GOT3 (cell line): Measurements from ENCODE around the gene MPPED1.

Source experiments
- DNase-seq: peaks from one replicate; lab custom pipeline; 2025; ENCODE audit warnings: mixed read lengths; lab: John Stamatoyannopoulos, UW

The MPPED1 gene

DNA sequence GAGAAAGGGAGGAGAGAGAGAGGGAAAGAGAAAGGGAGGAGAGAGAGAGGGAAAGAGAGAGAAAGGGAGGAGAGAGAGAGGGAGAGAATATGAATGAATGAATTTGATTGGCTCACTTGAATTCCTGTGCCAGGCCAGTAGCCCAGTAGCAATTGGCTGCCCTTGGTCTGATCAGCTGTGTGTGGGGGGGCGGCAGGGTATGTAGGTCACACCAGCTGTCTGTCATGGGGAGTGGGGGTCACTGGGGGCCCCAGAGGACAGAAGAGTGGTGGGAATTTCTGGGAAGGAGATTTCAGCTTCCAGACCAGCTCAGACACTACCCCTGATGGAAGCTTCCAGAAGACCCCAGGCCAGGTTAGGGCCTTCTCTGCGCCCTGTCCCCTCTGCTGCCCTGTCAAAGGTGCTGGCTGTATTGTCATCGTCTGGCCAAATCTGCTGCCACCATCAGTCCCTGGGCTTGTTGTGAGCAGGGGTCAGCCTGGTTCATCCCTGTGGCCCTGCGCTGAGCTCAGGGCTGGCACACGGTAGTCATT is 21.1 kb downstream of the MPPED1 start:
- no peak for DNase-seq

DNA sequence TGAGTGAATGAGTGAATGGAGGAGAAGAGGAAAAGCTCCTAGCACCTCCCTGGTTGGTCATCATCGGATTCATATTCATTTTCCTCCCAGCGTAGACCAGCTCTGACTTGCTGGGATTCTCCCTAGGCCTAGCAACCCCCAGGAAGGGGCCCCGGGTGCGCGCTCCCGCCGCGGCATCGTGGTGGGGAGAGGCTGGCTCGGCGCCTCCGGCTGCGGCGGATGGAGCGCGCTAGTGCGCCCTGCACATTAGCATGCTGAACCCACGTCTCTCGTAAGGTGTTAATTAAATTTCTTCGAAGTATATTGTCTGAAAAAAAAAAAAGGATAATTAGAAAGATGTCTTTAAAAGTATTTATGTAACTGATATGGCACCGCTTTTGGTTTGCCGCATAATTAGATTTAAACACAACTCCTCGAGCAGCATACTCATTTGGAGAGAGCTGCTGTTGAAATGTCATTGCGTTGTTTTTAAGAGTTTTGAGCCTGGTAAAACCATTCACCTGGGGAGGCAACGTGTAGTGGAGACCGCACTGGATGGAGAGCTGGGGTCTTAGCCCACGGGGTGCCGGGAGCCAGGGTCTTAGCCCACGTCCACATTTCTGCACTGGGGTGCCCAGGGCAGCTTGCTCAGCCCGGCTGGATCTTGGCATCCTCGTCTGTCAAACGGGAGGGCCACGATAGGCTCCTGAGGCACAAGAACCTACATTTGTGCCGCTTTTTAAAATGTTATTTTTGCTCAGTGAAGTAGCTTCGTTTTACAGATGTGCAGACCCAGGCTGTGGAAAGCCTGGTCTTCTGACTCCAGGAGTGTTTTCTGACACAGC is 21.8 kb downstream of the MPPED1 start:
- no peak for DNase-seq

DNA sequence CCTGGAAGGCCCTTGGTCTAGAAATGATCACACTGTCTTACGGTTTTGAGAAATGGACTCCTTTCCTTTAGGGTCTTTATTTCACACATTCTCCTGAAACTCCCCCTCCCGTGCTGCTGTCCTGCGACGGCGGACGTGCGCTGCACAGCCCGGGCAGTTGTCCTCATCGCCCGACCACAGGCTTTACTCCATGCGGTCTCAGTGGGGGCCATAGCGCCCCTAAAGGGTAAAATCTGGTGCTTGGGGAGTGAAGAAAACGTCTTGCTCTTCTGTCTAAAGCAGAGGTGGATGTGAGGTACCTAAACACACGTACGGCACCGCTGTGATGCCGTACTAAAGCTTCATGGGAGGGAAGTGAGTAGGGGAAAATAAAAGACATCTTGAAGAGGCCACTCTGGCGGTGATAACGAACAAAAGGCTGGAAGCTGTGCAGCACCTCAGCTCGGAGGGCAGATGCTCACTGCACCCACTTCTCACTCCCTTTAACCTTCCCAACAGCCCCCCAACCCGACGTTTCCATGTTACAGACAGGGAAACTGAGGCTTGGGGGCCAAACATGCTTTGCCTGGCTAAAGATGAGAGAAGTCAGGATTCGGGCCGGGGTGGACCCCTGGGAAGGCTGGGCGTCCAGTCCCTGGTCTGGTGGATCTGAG is 22.6 kb downstream of the MPPED1 start:
- no peak for DNase-seq

DNA sequence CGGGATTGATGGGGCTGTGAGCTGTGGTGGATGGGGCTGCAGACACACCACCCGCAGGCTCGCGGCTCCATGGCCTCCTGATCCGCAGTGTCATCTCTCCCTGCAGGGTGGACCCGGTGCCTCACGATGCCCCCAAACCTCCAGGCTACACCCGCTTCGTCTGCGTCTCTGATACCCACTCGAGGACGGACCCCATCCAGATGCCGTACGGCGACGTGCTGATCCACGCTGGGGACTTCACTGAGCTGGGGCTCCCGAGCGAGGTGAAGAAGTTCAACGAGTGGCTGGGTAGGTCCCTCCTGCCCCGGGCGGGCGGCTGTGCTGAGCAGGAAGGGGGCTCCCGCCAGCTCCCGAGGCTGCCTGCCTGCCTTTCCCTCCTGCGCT is 23.1 kb downstream of the MPPED1 start:
- DNase-seq, result no peak

DNA sequence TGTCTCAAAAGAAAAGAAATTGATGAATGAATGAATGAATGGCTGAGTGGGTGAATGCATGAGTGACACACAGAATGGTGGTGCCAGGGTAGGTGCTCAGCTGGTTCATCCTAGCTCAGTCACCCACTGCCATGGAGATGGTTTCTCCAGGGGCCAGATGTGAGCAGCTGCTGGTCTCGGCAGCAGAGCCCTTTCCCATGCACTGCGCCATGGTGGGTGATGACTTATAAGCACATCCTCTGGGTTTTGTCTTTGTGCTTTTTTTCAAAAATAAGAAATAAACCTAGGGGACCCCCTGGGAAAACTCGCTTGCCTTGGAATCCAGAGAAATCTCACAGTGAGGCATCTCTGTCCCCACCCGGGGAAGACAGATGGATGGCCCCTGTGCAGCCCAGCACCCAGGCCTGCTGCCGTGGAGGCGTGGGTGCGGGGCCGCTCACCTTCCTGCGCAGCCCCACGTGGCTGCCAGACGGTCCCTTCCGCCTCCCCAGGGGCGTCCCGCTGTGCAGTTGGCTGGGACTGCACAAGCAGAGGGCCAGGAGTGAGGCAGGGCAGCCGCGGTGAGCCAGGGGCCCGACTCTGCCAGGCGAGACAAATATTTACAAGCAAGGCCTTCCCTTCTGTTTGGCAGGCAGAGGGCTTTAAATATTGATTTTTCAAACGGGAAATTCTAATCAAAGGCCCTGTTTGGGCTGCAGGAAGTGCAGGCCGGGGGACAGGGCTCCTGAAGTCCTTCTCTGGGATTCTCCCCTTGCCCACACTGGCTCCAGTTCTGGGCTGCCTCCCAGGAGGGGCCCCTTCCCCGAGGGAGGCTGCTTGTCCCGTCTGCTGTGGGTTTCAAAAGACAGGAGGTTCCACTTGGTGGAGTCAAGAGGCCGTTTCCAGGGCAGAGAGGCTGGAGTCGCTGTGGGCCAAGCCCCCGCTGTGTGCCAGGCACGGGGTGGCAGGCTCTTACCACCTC is 24.3 kb downstream of the MPPED1 start:
- DNase-seq, result no peak

DNA sequence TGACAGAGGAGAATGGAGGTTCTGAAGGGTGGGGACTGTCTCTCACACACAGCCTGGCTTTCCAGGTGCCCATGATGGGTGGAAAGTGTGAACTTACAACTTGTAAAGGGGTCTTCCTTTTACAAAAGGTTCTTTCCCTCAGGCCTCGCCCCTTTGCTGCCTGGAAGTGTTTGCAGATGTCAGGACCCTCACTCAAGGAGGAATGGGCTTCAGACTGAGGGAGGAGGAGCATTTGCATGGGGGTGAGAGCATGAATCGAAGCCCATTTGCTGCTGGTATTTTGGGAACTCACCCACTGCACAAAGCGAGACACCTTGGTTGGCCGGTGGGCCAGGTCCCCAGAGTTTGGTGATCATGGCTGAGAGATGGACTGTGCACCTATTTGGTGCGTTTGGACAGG is 25.1 kb downstream of the MPPED1 start:
- no peak for DNase-seq

DNA sequence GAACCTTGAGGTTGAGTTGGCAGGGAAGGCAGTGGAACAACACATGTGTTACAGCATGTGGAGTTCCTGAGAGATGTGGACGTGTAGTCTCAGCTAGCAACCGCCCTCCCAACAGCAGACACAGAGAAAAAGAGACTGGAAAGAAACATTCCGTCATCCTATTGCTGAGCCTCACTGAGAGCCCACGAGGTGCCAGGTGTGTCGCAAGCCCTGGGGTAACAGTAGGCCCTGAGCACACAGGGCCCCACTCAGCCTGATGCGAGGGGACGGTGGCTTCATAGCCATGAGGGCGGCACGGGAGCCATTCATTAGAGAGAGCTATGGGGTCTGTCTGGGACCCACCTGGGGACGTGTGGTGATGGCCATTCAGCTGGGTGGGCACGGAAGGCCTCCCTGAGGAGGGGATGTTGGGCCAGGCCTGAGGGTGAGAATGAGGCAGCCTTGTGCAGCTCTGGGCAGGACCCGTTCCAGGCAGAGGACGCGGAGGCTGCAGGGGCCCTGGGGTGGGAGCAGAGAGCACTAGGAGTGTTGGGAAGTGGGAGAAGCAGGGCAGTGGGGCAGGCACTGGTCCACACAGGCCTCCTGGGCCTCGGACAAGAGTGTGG is 26.2 kb downstream of the MPPED1 start:
- DNase-seq, result no peak

DNA sequence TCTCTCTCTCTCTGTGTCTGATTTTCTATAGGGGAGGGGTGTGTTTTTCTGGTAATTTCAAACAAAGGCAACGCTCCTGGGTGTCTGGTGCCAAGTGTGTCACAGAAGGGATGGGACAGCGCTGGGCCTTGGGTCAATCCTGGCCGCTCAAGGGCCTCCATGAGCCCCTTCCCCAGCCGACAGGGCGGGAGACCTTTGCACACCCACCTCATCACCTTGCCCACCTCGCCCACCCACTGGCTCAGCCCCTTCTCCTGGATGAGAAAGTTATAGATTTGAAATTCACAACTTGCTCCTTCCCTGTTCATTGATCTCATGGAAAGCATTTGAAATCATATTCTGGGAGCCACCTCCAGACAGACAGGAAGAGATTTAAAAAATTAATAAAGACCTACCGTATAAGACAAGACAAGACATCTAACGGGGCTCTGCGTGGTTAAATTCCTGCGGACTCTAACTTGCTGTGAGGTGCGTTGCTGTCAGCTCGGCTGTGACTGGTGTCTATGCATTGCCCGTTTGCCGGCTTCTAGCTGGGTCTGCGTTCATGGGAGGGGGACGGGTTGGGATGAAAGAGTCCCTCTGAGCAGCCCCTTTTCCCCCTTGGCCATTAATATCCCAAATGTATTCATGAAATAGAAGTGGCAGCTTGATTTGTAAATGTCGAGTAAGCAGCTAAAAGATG is 27.0 kb downstream of the MPPED1 start:
- no peak for DNase-seq

DNA sequence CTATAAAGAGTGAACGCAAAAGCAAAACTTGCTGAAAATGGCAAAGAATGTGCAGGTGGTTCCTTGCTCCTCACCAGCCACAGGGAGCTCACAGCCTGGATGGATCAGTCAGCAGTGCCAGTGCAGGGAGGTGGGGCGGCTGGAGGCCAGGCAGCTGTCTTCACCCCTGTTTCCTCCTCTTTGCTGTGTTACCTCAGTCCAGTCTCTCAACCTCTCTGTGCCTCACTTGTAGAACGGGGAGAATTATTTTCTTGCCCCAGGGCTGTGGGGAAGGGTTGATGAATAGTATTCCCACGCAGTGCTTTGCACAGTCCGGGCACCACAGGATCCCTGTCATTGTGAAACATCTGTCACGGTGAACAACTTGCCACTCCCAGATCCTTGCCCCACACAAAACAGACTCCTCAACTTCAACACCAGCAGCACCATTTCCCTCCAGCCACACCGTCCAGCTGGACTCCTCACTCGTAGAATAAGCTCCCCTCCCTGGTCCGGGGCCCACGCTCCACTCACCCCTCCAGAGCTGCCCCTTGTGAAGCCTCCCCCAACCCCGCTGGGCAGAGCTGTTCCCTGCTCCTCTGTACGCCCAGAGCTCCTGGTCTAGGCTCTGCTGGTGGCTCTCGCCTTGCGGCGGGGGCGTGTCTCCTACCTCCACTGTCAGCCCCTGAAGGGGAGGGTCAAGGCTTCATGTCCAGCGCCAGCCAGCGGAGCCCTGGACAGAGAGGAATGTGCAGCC is 27.7 kb downstream of the MPPED1 start:
- DNase-seq, result no peak

DNA sequence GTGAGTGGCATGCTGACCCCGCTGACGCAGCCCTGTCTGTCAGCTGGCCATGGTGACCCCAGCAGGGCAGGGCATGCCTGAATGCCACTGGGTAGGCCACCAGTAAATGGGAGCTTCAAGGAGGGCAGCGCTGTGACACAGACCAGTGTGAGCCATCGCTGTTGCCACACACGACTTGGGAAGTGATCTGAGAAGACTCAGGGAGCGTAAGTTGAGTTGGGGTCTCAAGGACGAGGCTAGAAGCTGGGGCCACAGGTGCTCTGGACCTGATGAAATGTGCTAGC is 28.2 kb downstream of the MPPED1 start:
- no peak for DNase-seq

DNA sequence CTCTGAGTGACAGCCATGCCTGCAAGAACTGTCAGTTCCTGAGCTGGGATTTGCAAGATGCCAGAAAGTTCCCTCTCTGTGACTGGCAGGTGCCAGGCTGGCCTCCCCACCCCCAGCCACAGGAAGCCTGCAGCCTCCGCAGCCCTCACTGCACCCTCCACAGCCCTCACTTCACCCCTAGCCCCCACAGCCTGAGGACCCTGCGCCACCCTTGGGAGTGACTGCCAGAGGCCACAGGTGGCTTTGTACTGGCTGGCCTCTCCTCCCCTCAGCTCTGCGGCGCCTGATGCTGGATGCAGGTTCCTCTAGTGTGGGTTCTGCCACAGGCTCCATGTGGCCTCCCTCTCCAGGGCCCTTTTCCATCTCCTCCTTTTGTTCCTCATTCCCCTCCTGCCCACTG is 28.7 kb downstream of the MPPED1 start:
- no peak for DNase-seq

DNA sequence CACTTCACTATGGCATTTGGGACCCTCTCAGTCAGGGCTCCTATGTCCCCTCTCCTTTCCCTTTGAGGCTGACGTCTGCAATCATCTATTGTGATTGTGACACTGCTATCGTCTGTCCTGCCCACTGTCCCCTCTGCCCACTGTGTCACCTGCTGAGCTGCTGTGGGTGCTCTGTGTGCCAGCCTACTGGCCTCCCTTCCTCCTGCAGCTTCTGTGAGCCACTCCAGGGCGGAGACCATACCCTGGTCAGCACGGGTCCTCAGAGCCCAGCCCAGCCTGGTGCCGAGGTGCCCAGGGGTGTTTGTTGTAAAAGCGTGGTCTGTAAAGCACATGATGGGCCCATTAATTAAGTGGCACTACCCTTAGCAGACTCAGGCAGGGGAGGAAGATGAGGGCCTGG is 29.4 kb downstream of the MPPED1 start:
- DNase-seq, result no peak

DNA sequence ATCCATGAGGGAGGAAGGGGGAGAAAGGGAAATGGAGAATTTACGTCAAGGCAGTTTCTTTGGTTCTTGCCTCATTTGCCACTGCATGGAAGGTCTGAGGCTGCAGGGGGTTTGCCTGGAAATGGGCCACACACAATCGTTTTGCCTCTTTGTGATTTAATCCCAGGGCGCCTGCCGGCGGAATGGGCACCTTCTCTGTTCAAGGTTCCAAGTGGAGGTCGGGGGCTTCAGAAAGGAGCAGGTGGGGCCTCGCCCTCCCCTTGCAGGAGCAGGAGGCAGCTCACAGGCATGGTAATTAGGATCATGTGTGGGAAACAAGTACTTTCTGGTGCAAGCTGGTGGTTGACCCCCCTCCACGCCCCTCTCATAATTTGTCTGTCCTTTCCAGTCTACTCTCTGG is 29.9 kb downstream of the MPPED1 start:
- no peak for DNase-seq

DNA sequence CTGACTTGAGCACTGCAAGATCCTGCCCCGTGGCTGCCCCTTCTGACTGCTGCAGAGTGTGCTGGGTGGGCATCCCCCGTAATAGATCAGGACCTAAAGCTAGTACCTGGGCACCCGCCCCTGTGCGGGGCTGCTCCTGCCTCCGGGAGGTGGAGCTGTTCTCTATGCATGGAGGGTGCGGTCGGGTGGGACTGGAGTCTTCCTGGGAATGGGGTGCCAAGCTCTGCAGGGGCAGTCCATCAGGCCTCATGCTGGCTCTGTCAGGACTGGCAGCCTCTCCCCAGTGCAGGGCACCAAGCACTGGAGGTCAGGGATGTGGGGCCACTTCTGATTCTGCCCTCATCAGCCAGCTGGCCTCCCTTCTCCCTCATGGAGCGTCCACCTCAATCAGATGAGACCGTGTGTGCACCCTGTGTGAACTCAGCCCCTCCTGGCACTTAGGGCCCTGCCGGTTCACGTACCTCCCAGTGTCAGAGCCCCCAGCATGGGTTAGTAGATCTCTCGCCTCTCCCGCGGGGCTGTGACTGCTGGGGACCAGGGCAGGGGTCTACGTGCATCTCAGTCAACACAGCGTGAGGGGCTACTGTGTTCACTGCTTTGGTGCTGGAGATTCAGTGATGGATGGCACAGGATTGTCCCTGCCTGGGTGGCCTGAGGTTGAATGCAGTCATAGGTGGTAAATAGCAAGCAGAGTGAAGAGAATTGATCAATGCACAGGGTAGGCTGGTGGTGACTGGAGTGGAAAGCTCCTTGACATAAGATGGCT is 30.8 kb downstream of the MPPED1 start:
- no peak for DNase-seq

DNA sequence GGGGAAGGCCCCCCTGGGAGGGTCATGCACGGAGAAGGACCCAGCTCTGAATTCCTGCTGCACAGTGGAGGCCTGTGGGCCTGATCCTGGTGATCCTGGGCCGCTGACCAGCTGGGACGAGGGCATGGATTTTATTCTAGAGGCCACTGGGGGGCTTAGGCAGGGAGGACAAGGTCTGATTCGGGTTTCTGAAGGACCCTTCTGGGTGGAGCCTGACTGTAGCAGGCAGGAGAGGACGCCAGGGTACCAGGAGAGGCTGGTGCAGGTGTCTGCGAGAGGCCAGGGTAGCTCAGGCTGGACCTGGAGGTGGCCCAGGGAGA is 31.3 kb downstream of the MPPED1 start:
- DNase-seq, result no peak

DNA sequence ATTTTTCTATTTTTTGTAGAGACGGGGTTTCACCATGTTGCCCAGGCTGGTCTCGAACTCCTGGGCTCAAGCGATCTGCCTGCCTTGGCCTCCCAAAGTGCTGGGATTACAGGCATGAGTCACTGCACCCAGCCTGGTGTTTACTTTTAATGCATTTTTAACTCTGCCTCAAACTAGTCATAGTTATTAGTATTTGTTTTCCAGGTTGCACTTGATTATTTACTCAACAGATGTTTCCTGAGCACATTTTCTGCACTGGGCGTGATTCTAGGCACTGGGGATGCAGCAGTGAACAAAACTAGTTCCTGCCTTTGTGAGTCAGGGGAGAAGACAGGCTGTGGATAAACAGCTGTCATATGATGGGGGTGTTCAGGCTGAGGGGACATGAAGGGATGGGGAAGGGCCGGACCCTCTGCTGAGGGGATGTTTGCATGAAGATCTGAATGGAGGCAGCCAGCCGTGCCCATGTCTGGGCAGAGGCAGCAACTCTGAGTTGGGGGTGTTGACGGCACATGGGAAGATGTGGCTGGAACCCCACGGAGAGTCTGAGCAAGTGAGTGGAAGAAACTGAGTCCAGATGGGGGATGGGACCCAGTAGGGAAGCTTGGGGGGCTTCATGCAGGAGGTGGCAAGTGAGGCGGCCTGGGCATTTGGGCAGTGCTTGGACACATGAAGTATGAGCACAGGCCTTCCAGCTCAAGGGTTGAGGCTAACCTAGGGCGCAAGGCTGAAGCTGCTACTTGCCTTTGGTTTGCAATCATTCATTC is 34.4 kb downstream of the MPPED1 start:
- DNase-seq, result no peak

DNA sequence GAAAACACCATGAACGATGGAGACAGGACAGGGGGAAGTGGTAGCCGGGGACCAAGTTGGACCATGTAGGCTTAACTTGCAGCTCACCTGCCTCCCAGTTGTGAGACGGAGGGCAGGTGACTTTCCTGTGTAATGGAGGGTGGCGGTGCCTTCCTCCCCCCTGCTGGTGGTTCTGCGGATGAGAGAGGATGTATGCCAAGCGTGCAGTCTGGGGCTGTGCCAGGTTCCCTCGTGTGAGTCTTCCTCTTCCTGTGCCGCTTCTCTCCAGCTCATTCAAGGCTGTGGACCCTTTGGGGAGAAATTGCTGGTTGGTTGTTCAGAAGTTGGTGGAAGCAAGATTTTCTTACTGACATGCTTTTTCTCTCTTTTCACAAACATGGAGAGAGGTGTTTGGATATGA is 35.1 kb downstream of the MPPED1 start:
- no peak for DNase-seq

DNA sequence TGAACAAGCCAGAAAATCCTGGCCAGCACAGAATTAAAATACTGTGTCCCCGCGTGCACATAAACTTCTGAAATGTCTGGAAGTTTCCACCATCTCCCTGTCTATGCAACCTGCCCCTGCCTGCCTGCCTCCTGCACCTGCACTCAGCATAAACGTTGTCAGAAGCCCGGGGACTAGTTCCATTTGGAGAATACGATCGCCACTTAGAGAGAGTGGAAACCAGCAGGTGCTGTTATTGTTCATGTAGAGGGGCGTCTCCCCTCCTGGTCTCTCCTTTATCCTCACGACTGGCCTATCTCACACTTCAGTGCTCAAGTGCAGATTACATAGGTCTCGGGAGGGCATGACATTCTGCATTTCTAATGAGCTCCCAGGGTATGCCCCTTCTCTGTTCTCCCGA is 35.6 kb downstream of the MPPED1 start:
- no peak for DNase-seq

DNA sequence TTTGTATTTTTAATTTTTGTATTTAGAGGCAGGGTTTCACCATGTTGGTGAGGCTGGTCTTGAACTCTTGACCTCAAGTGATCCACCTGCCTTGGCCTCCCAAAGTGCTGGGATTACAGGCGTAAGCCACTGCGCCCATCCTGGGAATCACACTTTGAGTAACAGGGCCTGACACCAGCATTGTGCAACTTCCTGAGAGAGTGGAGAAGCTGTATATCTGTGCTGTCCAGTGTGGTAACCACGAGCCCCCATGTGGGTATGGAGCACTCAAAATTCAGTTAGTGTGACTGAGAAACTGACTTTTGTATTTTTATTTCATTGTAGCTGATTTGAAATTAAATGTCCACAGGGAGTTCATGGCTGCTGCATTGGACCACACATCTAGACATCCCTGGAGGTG is 36.2 kb downstream of the MPPED1 start:
- DNase-seq, result no peak
